DMS53 treated with DMSO at 0.1 percent for 48 hours (cell line): ENCODE data around the gene GPR143.

ENCODE experiments used
- DNase-seq: peaks from one replicate; lab custom pipeline; 2025; ENCODE audit not compliant: unreplicated experiment; lab: John Stamatoyannopoulos, UW

Gene GPR143

DNA sequence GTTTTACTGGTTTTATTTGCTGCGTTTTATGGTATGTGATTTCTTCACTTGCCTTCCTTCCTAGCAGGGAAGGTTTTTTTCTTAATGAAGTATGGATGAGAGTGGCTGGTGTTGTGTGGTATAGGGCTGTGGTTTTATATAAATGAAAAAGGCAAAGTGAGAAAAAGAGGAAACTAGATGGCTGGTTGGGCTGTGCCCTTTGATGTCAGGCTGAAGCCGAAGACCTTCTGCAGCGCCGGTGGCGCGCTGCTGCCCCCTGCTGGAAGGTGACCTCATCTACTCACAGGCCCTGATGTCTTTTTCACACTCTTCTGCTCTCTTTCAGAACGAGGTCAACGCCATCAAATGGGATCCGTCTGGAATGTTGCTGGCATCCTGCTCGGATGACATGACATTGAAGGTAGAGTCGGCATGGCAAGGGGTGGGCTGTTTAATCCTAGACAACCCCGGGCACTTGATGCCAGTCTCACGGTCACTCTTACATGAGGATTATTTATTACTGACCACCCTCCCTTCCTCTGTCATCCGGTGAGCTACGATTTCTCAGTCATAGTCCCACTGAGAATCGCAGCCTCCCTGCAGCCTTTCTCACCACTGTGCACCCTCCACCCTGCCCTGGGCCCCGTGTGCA is 56.6 kb downstream of the GPR143 start:
- peak; percentile 1 for DNase-seq

- DNase-seq = no peak
Observed at GRCh38 chrX:9708086-9708485, 57.6 kb downstream of the GPR143 start.

GRCh38 chrX:9707306-9708033 is 58.2 kb downstream of the GPR143 start:
- DNase-seq = no peak

- DNase-seq = no peak
Observed at GRCh38 chrX:9706421-9706820, 59.2 kb downstream of the GPR143 start.

DNA sequence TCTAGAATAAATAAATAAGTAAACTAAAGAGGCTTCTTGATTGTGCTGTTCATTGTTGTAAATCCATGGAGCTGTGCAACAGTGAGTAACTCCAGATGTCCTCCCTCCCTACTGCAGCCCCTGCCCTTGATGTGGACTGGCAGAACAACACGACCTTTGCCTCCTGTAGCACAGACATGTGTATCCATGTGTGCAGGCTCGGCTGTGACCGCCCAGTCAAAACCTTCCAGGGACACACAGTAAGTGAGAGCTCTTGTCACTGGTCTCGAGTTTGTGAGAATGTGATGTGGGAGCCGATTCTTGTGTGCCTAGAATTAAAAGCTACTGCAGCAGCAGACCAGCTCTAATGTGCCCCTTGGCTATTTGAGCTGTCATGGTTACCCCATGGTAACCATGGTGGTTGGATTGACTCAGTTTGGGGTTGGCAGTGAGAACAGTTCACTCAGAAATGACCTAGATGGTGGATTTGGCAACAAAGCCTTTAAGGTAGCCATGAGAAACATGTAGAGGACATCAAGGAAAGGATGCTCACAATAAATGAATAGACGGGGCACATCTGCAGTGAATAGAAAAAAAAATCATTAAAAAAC is 60.7 kb downstream of the GPR143 start:
- no peak for DNase-seq

GRCh38 chrX:9703406-9703805 is 62.2 kb downstream of the GPR143 start:
- no peak for DNase-seq

GRCh38 chrX:9701790-9702189 is 63.9 kb downstream of the GPR143 start:
- no peak for DNase-seq

- DNase-seq = no peak
Observed at GRCh38 chrX:9700555-9700954, 65.1 kb downstream of the GPR143 start.

GRCh38 chrX:9698576-9698975 is 67.1 kb downstream of the GPR143 start:
- no peak for DNase-seq

DNA sequence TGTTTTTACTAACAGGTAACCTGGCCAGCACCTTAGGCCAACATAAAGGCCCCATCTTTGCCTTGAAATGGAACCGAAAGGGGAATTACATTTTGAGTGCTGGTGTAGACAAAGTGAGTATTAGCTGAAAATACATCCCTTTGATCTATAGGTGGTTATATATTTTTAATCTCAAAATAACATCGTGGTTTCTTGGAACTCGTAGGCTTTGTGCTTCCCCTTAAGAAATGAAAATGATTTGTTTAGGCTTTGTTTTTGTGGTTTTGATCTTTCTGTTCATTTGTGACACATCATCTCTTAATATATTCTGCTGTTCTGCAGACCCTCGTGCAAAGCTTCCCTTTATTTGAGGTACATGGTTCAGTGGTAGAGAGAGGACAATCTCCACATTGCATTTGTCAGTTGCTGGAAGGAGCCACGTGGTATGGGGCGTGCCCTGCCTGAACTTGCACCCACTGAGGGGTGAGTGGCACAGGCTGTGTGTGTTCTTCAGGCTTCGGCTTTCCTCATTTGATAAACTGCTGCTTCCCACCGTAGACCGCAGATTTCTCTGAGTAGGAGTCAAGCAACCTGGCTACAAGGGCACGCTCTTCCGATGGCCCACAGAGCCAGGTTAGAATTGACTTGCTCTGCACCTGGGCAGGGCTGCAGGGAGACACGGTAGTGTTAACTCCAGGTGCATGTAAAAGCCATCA is 72.2 kb downstream of the GPR143 start:
- no peak for DNase-seq

DNA sequence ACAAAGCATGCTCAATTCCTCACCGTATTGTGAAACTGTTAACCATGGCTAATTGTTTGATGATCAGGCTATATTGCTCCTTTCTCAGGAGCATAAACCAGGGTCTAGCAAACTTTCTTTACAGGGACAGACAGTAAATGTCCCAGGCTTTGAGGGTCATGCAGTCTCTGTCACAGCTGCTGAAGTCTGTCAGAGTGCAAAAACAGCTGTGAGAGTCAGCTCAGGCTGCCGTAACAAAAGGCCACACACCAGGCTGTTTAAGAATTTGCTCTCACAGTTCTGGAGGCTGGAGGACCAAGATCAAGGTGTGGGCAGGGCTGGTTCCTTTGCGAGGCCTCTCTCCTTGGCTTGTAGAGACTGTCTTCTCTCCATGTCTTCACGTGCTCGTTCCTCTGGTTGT is 75.6 kb downstream of the GPR143 start:
- no peak for DNase-seq

GRCh38 chrX:9688833-9689232 is 76.8 kb downstream of the GPR143 start:
- no peak for DNase-seq

DNA sequence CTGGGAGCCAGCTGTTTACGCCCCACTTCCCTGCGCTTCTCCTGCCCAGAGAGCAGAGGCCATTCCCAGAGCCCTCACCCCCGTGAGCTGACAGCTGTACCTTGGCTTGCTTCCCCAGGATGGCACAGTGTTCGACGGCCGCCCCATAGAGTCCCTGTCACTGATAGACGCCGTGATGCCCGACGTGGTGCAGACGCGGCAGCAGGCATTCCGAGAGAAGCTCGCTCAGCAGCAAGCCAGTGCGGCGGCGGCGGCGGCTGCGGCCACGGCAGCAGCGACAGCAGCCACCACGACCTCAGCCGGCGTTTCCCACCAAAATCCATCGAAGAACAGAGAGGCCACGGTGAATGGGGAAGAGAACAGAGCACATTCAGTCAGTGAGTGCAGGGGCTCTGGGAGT is 77.7 kb downstream of the GPR143 start:
- DNase-seq = no peak

DNA sequence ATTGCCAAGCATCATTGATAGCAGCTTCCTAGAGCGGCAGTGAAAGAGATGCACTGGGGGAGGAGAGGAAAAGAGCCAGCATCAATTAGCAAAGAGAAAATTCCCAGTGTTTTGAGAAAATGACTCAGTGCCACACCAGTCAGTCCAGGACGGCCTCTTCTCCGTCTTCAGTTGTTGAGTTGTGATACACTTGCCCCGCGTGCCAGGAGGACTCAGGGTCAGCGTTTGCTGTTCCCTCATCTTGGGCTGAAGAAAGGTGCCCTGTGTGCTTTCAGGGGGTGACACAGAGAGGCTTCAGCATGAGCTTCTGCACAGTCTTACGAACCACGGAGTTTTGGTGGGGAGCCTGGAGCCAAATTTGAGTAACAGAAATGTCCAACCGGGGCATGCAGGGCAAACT is 82.3 kb downstream of the GPR143 start:
- DNase-seq = no peak

GRCh38 chrX:9682861-9683260 is 82.8 kb downstream of the GPR143 start:
- DNase-seq = no peak

DNA sequence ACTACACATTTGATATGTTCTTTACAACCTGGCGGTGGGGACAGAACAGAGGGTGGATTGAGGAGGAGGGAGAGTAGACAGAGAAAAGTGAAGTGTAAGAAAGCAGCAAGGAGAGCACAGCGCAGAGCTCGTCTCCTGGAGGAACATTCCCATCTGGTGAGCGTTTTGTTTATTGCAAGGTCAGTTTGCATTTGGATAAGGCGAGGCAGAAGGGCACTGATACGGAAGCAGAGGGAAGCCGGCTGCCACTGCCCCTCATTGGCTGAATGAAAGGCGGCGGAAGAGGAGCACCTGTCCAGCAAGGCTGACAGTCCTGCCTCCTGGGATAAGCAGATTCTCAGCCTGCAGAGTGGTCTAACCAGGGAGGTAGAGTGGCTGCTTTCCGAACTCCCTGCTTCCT is 83.2 kb downstream of the GPR143 start:
- DNase-seq = no peak

DNA sequence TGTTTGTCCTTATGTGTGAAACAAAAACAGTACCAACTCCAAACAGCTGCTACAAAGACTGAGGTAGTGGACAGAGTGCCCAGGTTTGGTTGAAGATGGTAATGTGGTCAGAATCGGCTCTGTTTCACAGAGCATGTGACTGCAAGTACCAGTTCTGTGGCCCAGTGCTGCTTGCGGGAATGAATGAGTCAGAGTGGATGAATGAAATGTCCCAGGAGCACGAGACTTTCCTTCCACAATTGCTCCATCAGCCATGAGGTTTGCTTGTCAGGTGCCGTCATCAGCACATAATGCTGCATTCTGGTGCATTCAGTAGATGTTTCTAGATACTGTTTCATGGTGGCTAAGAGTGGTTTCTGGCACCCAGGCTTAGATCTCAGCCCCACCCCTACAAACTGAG is 84.2 kb downstream of the GPR143 start:
- DNase-seq = no peak

DNA sequence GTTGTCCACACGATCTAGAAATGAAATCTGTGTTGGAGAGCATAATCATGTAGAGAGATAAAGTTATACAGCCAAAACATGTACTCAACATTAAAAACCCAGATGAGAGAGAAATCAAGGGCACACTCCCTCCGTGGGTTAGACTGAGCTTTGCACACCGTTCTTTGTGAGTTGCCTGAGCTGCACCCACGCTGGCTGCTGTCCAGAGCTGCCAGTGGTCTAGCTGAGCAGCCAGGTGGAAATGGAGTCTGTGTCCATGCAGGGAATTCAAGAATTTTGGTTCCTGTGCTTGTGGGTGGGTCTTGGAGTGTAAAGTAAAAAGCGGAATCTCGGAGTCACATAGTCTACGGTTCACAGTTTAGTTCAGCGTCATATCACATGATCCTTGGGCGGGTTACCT is 84.6 kb downstream of the GPR143 start:
- DNase-seq = no peak

DNA sequence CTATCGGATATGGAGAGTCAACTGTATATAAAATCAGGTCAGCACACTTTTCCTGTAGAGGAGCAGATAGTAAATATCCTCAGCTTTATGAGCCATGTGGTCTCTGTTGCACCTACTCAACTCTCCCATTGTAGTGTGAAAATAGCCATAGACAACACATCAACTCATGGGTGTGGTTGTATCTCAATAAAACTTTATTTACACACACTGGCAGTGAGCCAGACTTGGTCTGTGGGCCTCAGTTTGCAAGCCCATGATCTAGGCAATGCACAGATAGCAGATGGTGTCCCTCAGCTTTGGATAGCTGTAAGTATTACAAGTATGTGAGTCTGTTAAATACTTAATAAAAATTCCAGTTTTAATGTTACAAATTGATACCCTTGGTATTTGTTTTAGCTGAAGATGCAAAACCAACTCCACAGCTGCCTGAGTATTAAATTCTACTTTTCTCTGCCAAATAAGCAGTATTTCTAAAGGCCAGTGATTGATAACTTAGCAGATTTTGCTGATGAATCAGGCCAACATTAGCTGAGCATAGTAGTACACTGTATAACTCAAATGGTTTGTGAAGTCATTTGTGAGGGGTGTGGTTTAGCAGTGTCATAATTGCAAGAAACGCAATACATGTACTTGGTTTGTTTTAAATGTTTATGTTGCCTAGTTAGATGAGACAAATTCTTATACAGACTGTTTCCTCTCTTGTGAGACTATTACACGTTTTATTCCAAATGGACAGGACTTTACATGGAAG is 87.3 kb downstream of the GPR143 start:
- no peak for DNase-seq

DNA sequence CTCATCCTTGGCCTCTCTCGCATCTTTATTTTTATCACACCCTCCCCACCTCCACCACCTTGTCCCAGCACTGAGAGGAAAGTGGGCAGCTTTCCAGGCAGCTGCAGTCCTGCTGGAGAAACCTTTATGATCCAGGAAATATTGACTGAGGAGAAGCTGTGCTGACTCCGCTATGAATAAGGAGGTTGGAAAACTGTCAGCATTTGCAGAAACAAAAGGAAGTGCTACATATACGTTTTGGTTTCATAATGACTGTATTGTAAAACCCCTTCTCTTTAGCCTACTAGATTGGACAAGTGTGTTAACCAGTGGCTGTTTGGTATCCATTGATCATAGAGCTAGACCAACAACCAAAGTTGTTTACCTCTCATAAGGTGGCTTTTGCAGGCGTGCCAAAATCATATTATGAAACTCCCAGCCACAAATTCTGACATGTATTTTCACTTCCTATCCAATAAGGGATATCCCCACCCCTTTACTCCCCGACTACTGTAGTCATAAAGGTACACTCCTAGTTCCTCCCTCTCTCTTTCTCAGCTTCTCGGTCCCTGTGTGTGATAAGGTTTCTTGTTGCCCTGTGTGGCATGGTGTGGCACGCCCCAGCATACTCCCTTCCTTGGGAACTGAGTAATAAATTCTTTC is 88.4 kb downstream of the GPR143 start:
- DNase-seq = no peak

DNA sequence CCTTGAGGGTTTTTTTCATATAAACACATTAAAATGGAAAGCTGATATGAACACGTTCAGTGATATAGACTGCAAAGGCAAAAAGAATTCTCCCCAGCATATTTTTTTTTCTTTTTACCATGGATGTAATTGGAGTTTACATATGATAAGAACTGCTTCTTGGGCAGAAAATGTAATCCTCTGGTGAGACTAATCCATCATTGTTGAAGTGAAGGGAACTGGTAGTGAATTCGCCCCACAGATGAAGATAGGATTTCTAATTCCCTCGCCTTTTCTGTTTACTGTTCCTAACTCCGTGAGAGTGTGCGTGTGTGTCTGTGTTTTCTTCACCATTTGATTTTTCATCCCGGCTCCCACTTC is 88.9 kb downstream of the GPR143 start:
- no peak for DNase-seq
